GM23248 (cell line): ENCODE data around the gene LRRC61. TPM values are rescaled to one million over a fixed set of nuclear protein-coding genes. Genes with fewer than 3 reads are reported as not detected.
"Not testable (repeated sequence)": the region's sequence is repeated elsewhere in the genome, so short reads cannot be mapped to it uniquely, and the experiment has no call there.

ENCODE experiments used
- DNase-seq: peaks from one replicate; pipeline ENCODE4 v3.0.0-alpha.2; 2015
- H2AFZ ChIP-seq: fragments of 200-600 bp; sonication (generic); 2 replicates; pipeline ENCODE4 v1.6.1; 2016; ENCODE audit warnings: antibody characterized with exemption
- H3F3A ChIP-seq: fragments of 200-600 bp; sonication (generic); 2 replicates; pipeline ENCODE4 v1.6.1; 2016; ENCODE audit warnings: mild to moderate bottlenecking, antibody characterized with exemption, mixed run types; ENCODE audit not compliant: insufficient read depth
- H3K27ac ChIP-seq: fragments of 200-600 bp; sonication (generic); 2 replicates; pipeline ENCODE4 v1.5.1; 2016; ENCODE audit warnings: mild to moderate bottlenecking
- H3K27me3 ChIP-seq: fragments of 200-600 bp; sonication (generic); replicated peaks from 2 replicates; pipeline ENCODE4 v1.6.1; 2016; ENCODE audit warnings: mild to moderate bottlenecking; ENCODE audit not compliant: insufficient read depth
- H3K36me3 ChIP-seq: fragments of 200-600 bp; sonication (generic); 2 replicates; pipeline ENCODE4 v1.6.1; 2016; ENCODE audit warnings: low read depth, mild to moderate bottlenecking
- H3K4me1 ChIP-seq: fragments of 200-600 bp; sonication (generic); 2 replicates; pipeline ENCODE4 v1.6.1; 2016; ENCODE audit warnings: mild to moderate bottlenecking; ENCODE audit not compliant: insufficient read depth
- H3K4me2 ChIP-seq: fragments of 200-600 bp; sonication (generic); one replicate; pipeline ENCODE4 v1.6.1; 2016; ENCODE audit warnings: mild to moderate bottlenecking; ENCODE audit not compliant: unreplicated experiment
- H3K4me3 ChIP-seq: fragments of 200-600 bp; sonication (generic); 2 replicates; pipeline ENCODE4 v1.5.1; 2016; ENCODE audit warnings: mild to moderate bottlenecking
- H3K79me2 ChIP-seq: fragments of 200-600 bp; sonication (generic); 2 replicates; pipeline ENCODE4 v1.6.1; 2016; ENCODE audit warnings: mild to moderate bottlenecking; ENCODE audit not compliant: insufficient read depth
- H3K9ac ChIP-seq: fragments of 200-600 bp; sonication (generic); 2 replicates; pipeline ENCODE4 v1.6.1; 2016; ENCODE audit warnings: mild to moderate bottlenecking
- H3K9me2 ChIP-seq: fragments of 200-600 bp; sonication (generic); 2 replicates; pipeline ENCODE4 v1.6.1; 2016; ENCODE audit warnings: mixed run types, mild to moderate bottlenecking, moderate library complexity; ENCODE audit not compliant: insufficient read depth
- H3K9me3 ChIP-seq: fragments of 200-600 bp; sonication (generic); one replicate; pipeline ENCODE4 v1.6.1; 2017; ENCODE audit warnings: low read depth
- H4K20me1 ChIP-seq: fragments of 200-600 bp; sonication (generic); 2 replicates; pipeline ENCODE4 v1.6.0; 2016; ENCODE audit not compliant: insufficient read depth
- WGBS, 2 experiments: methylation state at CpG; one replicate each; pipeline ENCODE4 v1.1.6; 2015 to 2017; ENCODE audit warnings: low lambda C conversion rate in 2 of 2, low coverage in 1 of 2; ENCODE audit errors: missing lambda C conversion rate in 2 of 2; 5-methylcytosine and 5-hydroxymethylcytosine counted together
- in situ Hi-C: fragments of 300-500 bp; cut with MboI; formaldehyde crosslinking; loops from 2 replicates; pipeline ENCODE4 v1.15.0; 2020
- polyA plus RNA-seq: library from polyadenylated mRNA; unstranded; fragments of >200 nt; fragmentation: Nextera tagmentation; extraction: Ambion mirVana; gene quantifications from 2 replicates; pipeline ENCODE4 v1.2.1, GENCODE V29; 2016
- total RNA-seq: library from RNA; depleted of rRNA; stranded (reverse); fragments of >200 nt; shearing (Covaris generic); gene quantifications from 2 replicates; pipeline ENCODE4 v1.2.3, GENCODE V29; 2014

Gene LRRC61
- total and polyA plus RNA-seq, 2 experiments from 2014 or later: not detected

DNA sequence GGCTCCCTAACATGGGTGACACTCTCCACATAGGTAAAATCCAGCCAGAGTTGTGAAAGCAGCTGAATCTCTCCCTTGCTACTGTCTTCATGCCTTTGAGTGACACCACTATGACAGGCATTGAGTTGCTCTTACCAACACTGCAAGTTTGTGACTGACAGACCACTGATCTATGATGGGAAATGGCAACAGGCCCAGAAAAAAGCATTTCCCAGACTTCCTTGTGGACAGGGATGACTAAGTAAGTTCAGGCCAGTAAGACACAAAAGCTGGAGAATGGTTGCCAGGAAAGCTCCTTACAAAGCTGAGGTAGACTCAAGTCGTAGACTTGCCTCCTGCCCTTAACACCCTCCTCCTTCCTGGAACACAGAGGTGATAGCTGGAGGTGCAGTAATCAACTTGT lies 20.2 kb upstream of the LRRC61 start:
- H3K36me3 ChIP-seq, H3K79me2 ChIP-seq, H3K9ac ChIP-seq, H3K9me3 ChIP-seq, in situ Hi-C loops, H3K27ac ChIP-seq, H3F3A ChIP-seq, DNase-seq, H3K4me3 ChIP-seq, H2AFZ ChIP-seq, H3K27me3 ChIP-seq, H3K9me2 ChIP-seq, H4K20me1 ChIP-seq, H3K4me1 ChIP-seq, H3K4me2 ChIP-seq: not testable (repeated sequence)
- WGBS, 2 experiments: 41 to 50% methylated on average over 1 of the region's 1 CpG

DNA sequence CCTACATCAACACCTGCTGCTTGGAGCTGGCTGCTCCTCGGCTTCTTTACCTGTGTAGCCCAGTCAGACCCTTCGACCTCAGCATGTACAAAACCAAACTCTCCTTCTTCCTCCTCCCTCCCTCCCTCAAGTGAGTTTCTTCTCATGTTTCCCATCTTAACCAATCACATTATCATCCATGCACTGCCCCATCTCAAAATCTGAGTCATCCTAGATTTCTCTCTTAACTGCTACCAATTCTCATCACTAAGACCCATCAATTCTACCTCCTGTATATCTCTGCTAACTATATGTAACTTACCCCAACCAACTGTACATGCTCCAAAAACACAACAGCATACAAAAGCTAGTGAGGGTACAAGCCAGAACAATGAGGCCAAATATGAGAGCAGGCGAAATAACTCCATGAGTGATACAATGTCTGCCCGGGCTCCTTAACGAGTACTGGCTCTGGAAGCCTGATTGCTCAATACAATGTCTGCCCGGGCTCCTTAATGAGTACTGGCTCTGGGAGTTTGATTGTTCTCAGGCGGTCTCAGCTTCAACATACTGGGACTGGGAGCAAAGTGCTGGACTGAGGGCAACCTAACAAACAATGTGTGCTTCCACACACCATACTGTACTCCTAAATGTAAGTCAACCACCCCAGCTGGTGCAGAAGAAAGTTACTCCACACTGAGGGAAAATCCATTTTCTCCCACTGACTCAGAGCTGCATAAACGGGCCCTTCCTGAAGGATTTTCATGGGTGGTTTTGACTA lies 18.5 kb upstream of the LRRC61 start:
- 19 to 20% methylated on average over 8 of the region's 8 CpGs for WGBS, 2 experiments
- H3K36me3 ChIP-seq, in situ Hi-C loops, H3K9me2 ChIP-seq, H3K9ac ChIP-seq, H3K4me1 ChIP-seq, H3K27ac ChIP-seq, H4K20me1 ChIP-seq, H3K79me2 ChIP-seq, H2AFZ ChIP-seq, H3K27me3 ChIP-seq, H3K4me3 ChIP-seq, H3K4me2 ChIP-seq, H3F3A ChIP-seq, H3K9me3 ChIP-seq: not testable (repeated sequence)
- DNase-seq: peak; percentile 9

DNA sequence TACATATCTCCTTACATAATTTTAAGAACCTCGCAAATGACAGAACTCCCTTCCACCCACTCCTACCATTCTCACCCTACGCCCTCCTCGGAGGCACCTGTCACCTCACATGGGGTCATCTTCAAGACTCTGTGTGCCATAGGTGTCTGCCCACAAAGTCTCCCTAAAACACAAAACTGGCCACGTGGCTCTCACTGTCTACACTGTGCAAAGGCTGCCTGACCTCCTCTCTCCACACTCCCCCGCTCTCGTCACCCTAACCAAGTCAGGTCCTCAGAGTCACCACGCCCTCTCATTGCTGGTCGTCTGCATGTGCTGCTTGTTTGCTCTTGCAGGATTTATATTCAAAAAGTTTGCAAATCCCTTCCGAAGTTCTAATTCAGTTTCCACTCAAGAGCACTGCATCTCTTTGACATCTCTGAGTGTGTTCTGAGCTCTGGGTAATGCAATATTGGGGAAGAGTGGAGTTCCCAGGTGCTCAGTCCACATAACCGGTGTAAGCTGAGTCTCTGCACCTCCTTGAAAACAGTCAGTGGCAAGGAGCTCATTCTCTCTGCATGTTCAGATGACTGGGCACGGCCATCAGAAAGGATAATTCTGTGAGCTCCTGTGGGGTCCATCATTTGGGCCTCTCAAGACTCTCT lies 17.8 kb upstream of the LRRC61 start:
- H4K20me1 ChIP-seq, H3F3A ChIP-seq, H3K4me2 ChIP-seq, H3K36me3 ChIP-seq, H3K79me2 ChIP-seq, H3K9me2 ChIP-seq, H2AFZ ChIP-seq, H3K4me3 ChIP-seq, DNase-seq, H3K27me3 ChIP-seq, H3K9me3 ChIP-seq, H3K4me1 ChIP-seq, H3K27ac ChIP-seq, H3K9ac ChIP-seq, in situ Hi-C loops: not testable (repeated sequence)
- WGBS, 2 experiments: 52 to 62% methylated on average over 7 to 11 of the region's 11 CpGs

DNA sequence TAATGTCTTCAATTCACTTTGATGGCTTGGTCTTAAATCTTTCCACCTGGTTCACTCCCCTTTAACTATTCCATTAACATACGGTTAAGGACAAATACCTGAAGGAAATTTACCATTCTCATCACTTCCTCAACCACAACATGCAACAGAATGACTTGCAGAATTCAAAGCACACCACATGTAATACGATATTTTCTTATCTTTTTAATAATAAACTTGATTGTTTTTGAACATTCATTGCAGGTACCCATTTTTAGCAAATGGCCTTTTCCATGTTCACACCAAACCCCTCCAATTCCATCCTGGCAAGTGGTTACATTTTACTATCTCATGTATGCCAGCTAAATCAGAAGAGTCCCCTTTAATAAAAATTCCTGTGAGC lies 17.3 kb upstream of the LRRC61 start:
- 60% methylated on average over 2 of the region's 2 CpGs for whole genome bisulfite sequencing, 2 experiments
- H3K27ac ChIP-seq, H3K36me3 ChIP-seq, H3K79me2 ChIP-seq, H3K9me2 ChIP-seq, H3F3A ChIP-seq, H3K4me3 ChIP-seq, H4K20me1 ChIP-seq, H2AFZ ChIP-seq, H3K9ac ChIP-seq, H3K4me2 ChIP-seq, in situ Hi-C loops, H3K27me3 ChIP-seq, H3K9me3 ChIP-seq, H3K4me1 ChIP-seq, DNase-seq: not testable (repeated sequence)

DNA sequence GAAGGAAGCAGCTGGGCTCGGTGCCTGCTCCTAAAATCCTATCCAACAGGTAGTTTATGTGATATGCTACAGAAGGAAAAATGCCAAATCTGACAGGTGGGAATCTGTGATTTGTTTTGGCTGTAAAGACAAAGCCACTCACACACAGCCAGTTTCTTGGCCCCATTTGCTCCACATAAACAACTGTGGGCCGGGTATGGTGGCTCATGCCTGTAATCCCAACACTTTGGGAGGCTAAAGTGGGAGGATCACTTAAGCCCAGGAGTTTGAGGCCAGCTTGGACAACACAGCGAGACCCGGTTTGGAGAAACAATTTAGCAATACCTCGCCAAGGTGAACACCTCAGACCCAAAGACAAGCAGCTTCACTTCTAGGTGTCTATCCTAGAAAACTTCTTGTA lies 16.8 kb upstream of the LRRC61 start:
- not testable (repeated sequence) for H4K20me1 ChIP-seq, H3K4me2 ChIP-seq

More for the DNA sequence above, 16.8 kb upstream of the LRRC61 start:
- H3K27me3 ChIP-seq, H3K27ac ChIP-seq, H3K9ac ChIP-seq, H3K36me3 ChIP-seq, H3K4me3 ChIP-seq, in situ Hi-C loops, H2AFZ ChIP-seq, H3K9me3 ChIP-seq, DNase-seq, H3K79me2 ChIP-seq, H3K4me1 ChIP-seq, H3K9me2 ChIP-seq, H3F3A ChIP-seq: not testable (repeated sequence)
- WGBS, 2 experiments: 55 to 63% methylated on average over 5 of the region's 5 CpGs
